HG02943 (cell line): ENCODE results near the gene ZGLP1.

ENCODE experiments used
- ATAC-seq: cut with Tn5 transposase; IDR thresholded peaks from one replicate; pipeline ENCODE4 v1.9.1; 2021; ENCODE audit warnings: mild to moderate bottlenecking, low read depth, moderate library complexity; ENCODE audit not compliant: unreplicated experiment

Gene ZGLP1

GRCh38 chr19:10328558-10329429 is 19.2 kb upstream of the ZGLP1 start:
- no peak for ATAC-seq

- no peak for ATAC-seq
These were observed 18.2 kb upstream of the ZGLP1 start for GRCh38 chr19:10327793-10328192.

- no peak for ATAC-seq
These were observed 16.1 kb upstream of the ZGLP1 start for GRCh38 chr19:10325732-10326131.

- no peak for ATAC-seq
These were observed 12.5 kb upstream of the ZGLP1 start for GRCh38 chr19:10321874-10322835.

- ATAC-seq, result no peak
These were observed 11.8 kb upstream of the ZGLP1 start for GRCh38 chr19:10321417-10321797.

GRCh38 chr19:10320602-10321416 is 11.2 kb upstream of the ZGLP1 start:
- ATAC-seq, result no peak

GRCh38 chr19:10318807-10319682 is 9.4 kb upstream of the ZGLP1 start:
- ATAC-seq, result no peak

- ATAC-seq, result no peak
These were observed 8.3 kb upstream of the ZGLP1 start for GRCh38 chr19:10317857-10318462.

- ATAC-seq, result no peak
These were observed 7.6 kb upstream of the ZGLP1 start for GRCh38 chr19:10317045-10317856.

GRCh38 chr19:10316229-10317044 is 6.8 kb upstream of the ZGLP1 start:
- no peak for ATAC-seq

- no peak for ATAC-seq
These were observed 6.0 kb upstream of the ZGLP1 start, which contains the start of gene FDX2 for GRCh38 chr19:10315335-10316214. FDX2 (minus strand) TSS chr19:10316015; CDS start chr19:10315996, 19 bp downstream.

GRCh38 chr19:10306327-10306726 is 3.3 kb downstream of the ZGLP1 start:
- no peak for ATAC-seq

- no peak for ATAC-seq
These were observed 4.3 kb downstream of the ZGLP1 start for GRCh38 chr19:10305139-10305806.

GRCh38 chr19:10299545-10300458 is 9.8 kb downstream of the ZGLP1 start:
- ATAC-seq, result no peak
